Measurements from ENCODE around the gene FAM185A.
A peak's percentile ranks its signal among the peaks of the same experiment; 100 is the strongest.
"Not testable (repeated sequence)": the region's sequence is repeated elsewhere in the genome, so short reads cannot be mapped to it uniquely, and the experiment has no call there.

The FAM185A gene

GRCh38 chr7:102837802-102838201 is 89.0 kb downstream of the FAM185A start:
- no peak for TF ChIP-seq Cebpa-rat (IDR thresholded peaks at IDR 0.05)
- no peaks in the 10 kb centered on the region for H3K4me1 ChIP-seq
- H4K20me1 ChIP-seq = no peaks in the 10 kb centered on the region
- no peaks in the 10 kb centered on the region for H3K36me3 ChIP-seq
- no peak overlapping the region for H3K27ac ChIP-seq
- no peaks in the 10 kb centered on the region for H3K27me3 ChIP-seq
- H3K4me3 ChIP-seq = no peak overlapping the region
- H3K9ac ChIP-seq = no peak overlapping the region
- no peaks in the 10 kb centered on the region for H3K9me3 ChIP-seq
- no peak overlapping the region for H3K4me2 ChIP-seq

- not testable (repeated sequence) for H3K9me3 ChIP-seq, H3K36me3 ChIP-seq, H3K4me3 ChIP-seq, H4K20me1 ChIP-seq, H3K27ac ChIP-seq, H3K4me2 ChIP-seq, H3K9ac ChIP-seq, H3K4me1 ChIP-seq, H3K27me3 ChIP-seq
Observed at GRCh38 chr7:102838572-102839101, 89.8 kb downstream of the FAM185A start.

- Histone ChIP-seq H3K4me2 (no peak overlapping the region), H3K4me1 (peaks cover 17% of the 10 kb centered on the region), H4K20me1 (no peaks in the 10 kb centered on the region), H3K9ac (no peak overlapping the region), H3K27ac (no peak overlapping the region), H3K27me3 (no peaks in the 10 kb centered on the region), H3K4me3 (no peak overlapping the region), H3K9me3 (no peaks in the 10 kb centered on the region), H3K36me3 (no peaks in the 10 kb centered on the region)
- TF ChIP-seq Cebpa-rat (IDR thresholded peaks at IDR 0.05) = no peak
Observed at GRCh38 chr7:102840404-102840803, 91.6 kb downstream of the FAM185A start.

- Histone ChIP-seq H3K27me3 (no peaks in the 10 kb centered on the region), H3K36me3 (no peaks in the 10 kb centered on the region), H3K27ac (no peak overlapping the region), H3K9ac (no peak overlapping the region), H3K4me3 (no peak overlapping the region), H4K20me1 (no peaks in the 10 kb centered on the region), H3K9me3 (no peaks in the 10 kb centered on the region), H3K4me2 (no peak overlapping the region), H3K4me1 (peaks cover 17% of the 10 kb centered on the region)
- no peak for TF ChIP-seq Cebpa-rat (IDR thresholded peaks at IDR 0.05)
Observed at GRCh38 chr7:102841290-102841689, 92.5 kb downstream of the FAM185A start.

GRCh38 chr7:102842284-102842683 is 93.5 kb downstream of the FAM185A start:
- Histone ChIP-seq H3K27ac (no peak overlapping the region), H3K4me1 (peaks cover 17% of the 10 kb centered on the region)
- no peak for TF ChIP-seq Cebpa-rat (IDR thresholded peaks at IDR 0.05)

GRCh38 chr7:102843850-102844249 is 95.1 kb downstream of the FAM185A start:
- Histone ChIP-seq H3K4me3 (no peak overlapping the region), H3K9ac (no peak overlapping the region), H3K9me3 (no peaks in the 10 kb centered on the region), H3K27ac (no peak overlapping the region), H3K27me3 (no peaks in the 10 kb centered on the region), H3K4me1 (peaks cover 17% of the 10 kb centered on the region), H3K36me3 (no peaks in the 10 kb centered on the region), H3K4me2 (peak overlapping the region; percentile 50), H4K20me1 (no peaks in the 10 kb centered on the region)
- no peak for TF ChIP-seq Cebpa-rat (IDR thresholded peaks at IDR 0.05)

More at GRCh38 chr7:102842284-102842683, 93.5 kb downstream of the FAM185A start:
- Histone ChIP-seq H3K36me3 (no peaks in the 10 kb centered on the region), H4K20me1 (no peaks in the 10 kb centered on the region), H3K4me2 (no peak overlapping the region), H3K9ac (no peak overlapping the region), H3K9me3 (no peaks in the 10 kb centered on the region), H3K27me3 (no peaks in the 10 kb centered on the region), H3K4me3 (no peak overlapping the region)

- TF ChIP-seq Cebpa-rat (IDR thresholded peaks at IDR 0.05) = no peak
- H3K27me3 ChIP-seq = no peaks in the 10 kb centered on the region
- no peak overlapping the region for H3K27ac ChIP-seq
- H3K4me2 ChIP-seq = no peak overlapping the region
- H3K4me1 ChIP-seq = peaks cover 17% of the 10 kb centered on the region
- no peak overlapping the region for H3K4me3 ChIP-seq
- H3K9me3 ChIP-seq = no peaks in the 10 kb centered on the region
- no peaks in the 10 kb centered on the region for H3K36me3 ChIP-seq
- H4K20me1 ChIP-seq = no peaks in the 10 kb centered on the region
- H3K9ac ChIP-seq = no peak overlapping the region
Observed at GRCh38 chr7:102845346-102845745, 96.5 kb downstream of the FAM185A start.

- no peak overlapping the region for H3K4me2 ChIP-seq
- H3K27me3 ChIP-seq = no peaks in the 10 kb centered on the region
- no peak for TF ChIP-seq Cebpa-rat (IDR thresholded peaks at IDR 0.05)
- H3K4me3 ChIP-seq = no peak overlapping the region
- no peak overlapping the region for H3K9ac ChIP-seq
- H3K9me3 ChIP-seq = peaks cover 9% of the 10 kb centered on the region; the same call in 1 of the 2 replicates
- H3K27ac ChIP-seq = no peak overlapping the region
- no peaks in the 10 kb centered on the region for H3K36me3 ChIP-seq
- no peaks in the 10 kb centered on the region for H4K20me1 ChIP-seq
- peaks cover 6% of the 10 kb centered on the region for H3K4me1 ChIP-seq
Observed at GRCh38 chr7:102849079-102849478, 100.3 kb downstream of the FAM185A start.

- H3K4me2 ChIP-seq = no peak overlapping the region
- no peaks in the 10 kb centered on the region for H3K36me3 ChIP-seq
- H3K9me3 ChIP-seq = peaks cover 9% of the 10 kb centered on the region; the same call in 1 of the 2 replicates
- no peak for TF ChIP-seq Cebpa-rat (IDR thresholded peaks at IDR 0.05)
- no peaks in the 10 kb centered on the region for H3K27me3 ChIP-seq
- no peak overlapping the region for H3K4me3 ChIP-seq
- H3K4me1 ChIP-seq = peaks cover 1% of the 10 kb centered on the region
- no peak overlapping the region for H3K27ac ChIP-seq
- no peak overlapping the region for H3K9ac ChIP-seq
- no peaks in the 10 kb centered on the region for H4K20me1 ChIP-seq
Observed at GRCh38 chr7:102849538-102849937, 100.7 kb downstream of the FAM185A start.

- Histone ChIP-seq H3K9ac (no peak overlapping the region), H3K27ac (no peak overlapping the region), H3K36me3 (no peaks in the 10 kb centered on the region), H4K20me1 (no peaks in the 10 kb centered on the region), H3K27me3 (no peaks in the 10 kb centered on the region), H3K4me2 (no peak overlapping the region), H3K9me3 (peaks cover 9% of the 10 kb centered on the region; the same call in 1 of the 2 replicates), H3K4me1 (no peaks in the 10 kb centered on the region), H3K4me3 (no peak overlapping the region)
- TF ChIP-seq Cebpa-rat (IDR thresholded peaks at IDR 0.05) = no peak
Observed at GRCh38 chr7:102856036-102856435, 107.2 kb downstream of the FAM185A start.

Data from BLaER1 (cell line).